T-helper 17 cell (primary cell): Measurements from ENCODE around the gene LCLAT1. TPM values are rescaled to one million over a fixed set of nuclear protein-coding genes. Genes with fewer than 3 reads are reported as not detected.
A peak's percentile ranks its signal among the peaks of the same experiment; 100 is the strongest.

Experiments
- ATAC-seq: fragments of 150-1000 bp; cut with Tn5 transposase; 2 replicates; pipeline ENCODE4 v1.10.0; 2021; ENCODE audit warnings: mild to moderate bottlenecking, moderate library complexity
- DNase-seq, 3 donors: peaks; one replicate each; pipeline versions ENCODE4 v3.0.0 to v3.0.0-alpha.2; 2020 to 2021
- H3K9me3 ChIP-seq: one replicate; pipeline ENCODE4 v1.7.0; 2013; ENCODE audit warnings: low read length, mild to moderate bottlenecking; ENCODE audit not compliant: control insufficient read depth, poor library complexity, severe bottlenecking
- H3K27ac Mint-ChIP-seq: one replicate; pipeline ENCODE4 v1.8.0; 2022; ENCODE audit warnings: mild to moderate bottlenecking, moderate library complexity, mixed read lengths
- H3K27me3 Mint-ChIP-seq: one replicate; pipeline ENCODE4 v1.8.0; 2022; ENCODE audit warnings: mixed read lengths
- H3K36me3 Mint-ChIP-seq: one replicate; pipeline ENCODE4 v1.8.0; 2022; ENCODE audit warnings: low read depth, mixed read lengths
- H3K4me1 Mint-ChIP-seq: one replicate; pipeline ENCODE4 v1.8.0; 2022; ENCODE audit warnings: mild to moderate bottlenecking, mixed read lengths
- H3K4me3 Mint-ChIP-seq: one replicate; pipeline ENCODE4 v1.8.0; 2022; ENCODE audit warnings: mild to moderate bottlenecking, moderate library complexity, mixed read lengths
- total RNA-seq, 4 donors: library from RNA in 2 of 4; stranded (reverse) in 2 of 4; gene quantifications; one replicate each; pipeline ENCODE4 v1.2.3 and lab custom pipeline; 2022 to 2026

LCLAT1 gene
- total RNA-seq, 2 donors from 2014 or later: 6.7 to 18.2 TPM

GRCh38 chr2:30470426-30470825, 23.4 kb downstream of the LCLAT1 start:
- Mint-ChIP-seq H3K27me3 (no peaks in the 10 kb centered on the region), H3K36me3 (peaks cover 2% of the 10 kb centered on the region), H3K4me1 (peaks cover 20% of the 10 kb centered on the region), H3K4me3 (no peak overlapping the region), H3K27ac (no peak overlapping the region)
- ATAC-seq (no peak), DNase-seq (no peak)
- H3K9me3 ChIP-seq: no peaks in the 10 kb centered on the region

- Mint-ChIP-seq H3K4me3 (no peak overlapping the region), H3K4me1 (peaks cover 23% of the 10 kb centered on the region), H3K36me3 (peaks cover 2% of the 10 kb centered on the region), H3K27ac (no peak overlapping the region), H3K27me3 (no peaks in the 10 kb centered on the region)
- ATAC-seq (no peak), DNase-seq (no peak)
- H3K9me3 ChIP-seq: no peaks in the 10 kb centered on the region
These were observed 25.3 kb downstream of the LCLAT1 start for GRCh38 chr2:30472326-30472725.

DNA sequence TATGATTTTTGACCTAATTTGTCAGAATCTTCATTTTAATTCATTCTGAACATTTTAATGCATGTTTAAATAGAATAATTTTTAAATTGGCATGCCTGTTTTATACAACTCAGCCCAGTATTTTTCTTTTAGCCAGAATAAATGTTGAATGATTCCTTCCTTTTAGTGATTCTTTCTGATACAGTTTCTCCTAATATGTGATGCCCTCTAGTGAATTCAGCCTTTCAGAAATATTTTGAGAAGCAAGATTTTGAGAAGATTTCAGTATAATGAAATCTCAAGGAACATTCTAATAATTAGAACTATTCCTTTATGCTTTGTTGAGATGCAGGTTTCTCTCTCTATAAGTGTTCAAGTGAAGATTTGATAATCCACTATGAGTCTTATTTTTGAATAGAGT, 28.5 kb downstream of the LCLAT1 start:
- Mint-ChIP-seq H3K4me3 (no peak overlapping the region), H3K4me1 (peaks cover 23% of the 10 kb centered on the region), H3K36me3 (peaks cover 2% of the 10 kb centered on the region), H3K27ac (no peak overlapping the region), H3K27me3 (no peaks in the 10 kb centered on the region)
- H3K9me3 ChIP-seq: no peaks in the 10 kb centered on the region
- ATAC-seq (no peak), DNase-seq (no peak)

DNA sequence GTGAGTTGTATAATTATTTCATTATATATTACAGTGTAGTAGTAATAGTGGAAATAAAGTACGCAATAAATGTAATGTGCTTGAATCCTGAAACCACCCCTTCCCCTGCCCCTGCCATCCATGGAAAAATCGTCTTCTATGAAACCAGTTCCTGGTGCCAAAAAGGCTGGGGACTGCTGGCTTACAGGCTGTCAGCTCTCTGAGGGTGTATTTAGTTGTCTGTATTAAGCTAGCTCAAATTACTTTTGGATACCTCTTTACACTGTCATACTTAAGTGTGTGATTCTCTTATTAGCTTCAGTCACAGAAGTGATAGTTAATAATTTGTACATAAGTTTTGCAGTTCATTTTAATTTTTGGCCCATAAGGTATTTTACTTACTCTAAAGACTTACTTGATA, 29.6 kb downstream of the LCLAT1 start:
- H3K27me3 Mint-ChIP-seq: no peaks in the 10 kb centered on the region
- peaks cover 2% of the 10 kb centered on the region for H3K36me3 Mint-ChIP-seq
- no peaks in the 10 kb centered on the region for H3K9me3 ChIP-seq
- no peak overlapping the region for H3K27ac Mint-ChIP-seq
- no peak for DNase-seq
- peaks cover 33% of the 10 kb centered on the region for H3K4me1 Mint-ChIP-seq
- H3K4me3 Mint-ChIP-seq: no peak overlapping the region
- no peak for ATAC-seq

- H3K4me1 Mint-ChIP-seq: peaks cover 24% of the 10 kb centered on the region
- no peaks in the 10 kb centered on the region for H3K36me3 Mint-ChIP-seq
- ATAC-seq: no peak
- H3K27me3 Mint-ChIP-seq: no peaks in the 10 kb centered on the region
- no peak for DNase-seq
- no peaks in the 10 kb centered on the region for H3K9me3 ChIP-seq
- no peak overlapping the region for H3K27ac Mint-ChIP-seq
- no peak overlapping the region for H3K4me3 Mint-ChIP-seq
These were observed 33.8 kb downstream of the LCLAT1 start for GRCh38 chr2:30480703-30481322.

DNA sequence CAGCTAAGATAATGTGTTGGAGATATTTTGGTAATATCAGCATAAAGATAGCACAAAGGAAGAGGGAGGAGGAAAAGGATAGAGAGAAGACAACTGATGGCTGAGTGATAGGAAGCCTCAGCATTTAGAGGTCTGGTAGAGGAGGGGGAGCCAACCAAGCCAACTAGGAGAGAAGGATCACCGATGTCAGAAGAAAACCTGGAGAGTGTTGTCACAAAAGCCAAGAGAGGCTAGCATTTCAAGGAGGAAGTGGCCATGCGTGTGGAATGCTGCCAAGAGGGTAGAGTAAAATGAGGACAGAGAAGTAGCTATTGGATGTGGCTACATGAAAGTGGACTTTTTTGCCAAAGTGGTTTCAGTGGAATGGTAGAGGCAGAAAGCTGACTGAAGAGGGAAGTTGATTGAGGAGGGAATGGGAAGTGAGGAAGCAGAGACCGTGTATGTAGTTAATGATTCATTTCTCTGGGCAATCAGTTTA, 34.3 kb downstream of the LCLAT1 start:
- Mint-ChIP-seq H3K27ac (no peak overlapping the region), H3K36me3 (no peaks in the 10 kb centered on the region), H3K27me3 (no peaks in the 10 kb centered on the region), H3K4me3 (no peak overlapping the region), H3K4me1 (peaks cover 24% of the 10 kb centered on the region)
- no peaks in the 10 kb centered on the region for H3K9me3 ChIP-seq
- DNase-seq (no peak), ATAC-seq (no peak)

DNA sequence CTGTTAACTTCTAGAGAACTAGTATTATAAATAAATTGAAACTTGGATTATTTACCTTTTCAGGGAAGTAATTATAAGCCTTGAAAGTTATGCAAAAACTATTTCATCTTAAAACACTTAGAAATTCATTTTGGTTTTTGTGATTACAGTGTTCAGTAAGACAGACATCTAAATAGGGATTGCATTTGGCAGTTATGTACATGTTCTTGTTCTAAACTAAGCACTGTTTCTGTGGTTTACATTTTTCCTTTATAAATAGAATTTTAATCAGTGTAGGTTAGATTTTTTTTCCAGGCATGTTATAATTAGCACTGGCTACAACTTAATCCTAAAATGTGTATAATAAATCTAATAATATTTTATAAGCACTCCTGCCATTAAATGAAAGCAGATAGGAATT, 35.0 kb downstream of the LCLAT1 start:
- H3K27ac Mint-ChIP-seq: no peak overlapping the region
- no peak for ATAC-seq
- H3K27me3 Mint-ChIP-seq: no peaks in the 10 kb centered on the region

GRCh38 chr2:30484145-30484544, 37.1 kb downstream of the LCLAT1 start:
- H3K4me1 Mint-ChIP-seq: peaks cover 36% of the 10 kb centered on the region
- no peak overlapping the region for H3K4me3 Mint-ChIP-seq
- no peak overlapping the region for H3K27ac Mint-ChIP-seq
- H3K9me3 ChIP-seq: no peaks in the 10 kb centered on the region
- DNase-seq: no peak
- no peaks in the 10 kb centered on the region for H3K36me3 Mint-ChIP-seq
- H3K27me3 Mint-ChIP-seq: no peaks in the 10 kb centered on the region
- no peak for ATAC-seq

More for the DNA sequence above, 35.0 kb downstream of the LCLAT1 start:
- no peak for DNase-seq
- Mint-ChIP-seq H3K36me3 (no peaks in the 10 kb centered on the region), H3K4me1 (peaks cover 30% of the 10 kb centered on the region), H3K4me3 (no peak overlapping the region)
- no peaks in the 10 kb centered on the region for H3K9me3 ChIP-seq

GRCh38 chr2:30484995-30485394, 37.9 kb downstream of the LCLAT1 start:
- H3K27ac Mint-ChIP-seq: no peak overlapping the region
- H3K27me3 Mint-ChIP-seq: no peaks in the 10 kb centered on the region
- ATAC-seq (no peak), DNase-seq (no peak)
- H3K9me3 ChIP-seq: no peaks in the 10 kb centered on the region
- no peak overlapping the region for H3K4me3 Mint-ChIP-seq
- H3K36me3 Mint-ChIP-seq: no peaks in the 10 kb centered on the region
- H3K4me1 Mint-ChIP-seq: peaks cover 36% of the 10 kb centered on the region

GRCh38 chr2:30486655-30487054, 39.6 kb downstream of the LCLAT1 start:
- H3K4me1 Mint-ChIP-seq: peaks cover 24% of the 10 kb centered on the region
- DNase-seq (no peak), ATAC-seq (no peak)
- no peaks in the 10 kb centered on the region for H3K9me3 ChIP-seq
- no peaks in the 10 kb centered on the region for H3K36me3 Mint-ChIP-seq
- H3K4me3 Mint-ChIP-seq: no peak overlapping the region
- peak overlapping the region; percentile 37 for H3K27ac Mint-ChIP-seq
- no peaks in the 10 kb centered on the region for H3K27me3 Mint-ChIP-seq

DNA sequence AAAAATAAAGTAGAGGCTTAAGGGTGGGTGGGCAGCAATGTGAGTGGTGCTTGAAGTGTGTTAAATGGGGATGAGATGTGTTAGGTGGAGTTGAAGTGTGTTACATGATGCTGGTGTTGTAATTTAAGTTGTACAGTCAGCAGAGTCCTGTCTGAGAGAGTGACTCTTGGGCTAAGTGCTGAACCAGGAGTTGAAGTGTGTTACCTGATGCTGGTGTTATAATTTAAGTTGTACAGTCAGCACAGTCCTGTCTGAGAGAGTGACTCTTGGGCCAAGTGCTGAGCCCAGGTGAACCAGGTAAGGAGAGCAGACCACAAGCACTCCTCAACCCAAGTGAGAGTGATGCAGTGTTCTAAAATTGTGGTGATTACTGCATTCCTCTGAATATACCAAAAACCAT, 40.6 kb downstream of the LCLAT1 start:
- no peaks in the 10 kb centered on the region for H3K9me3 ChIP-seq
- Mint-ChIP-seq H3K27ac (peak overlapping the region; percentile 56), H3K27me3 (no peaks in the 10 kb centered on the region), H3K4me1 (peaks cover 27% of the 10 kb centered on the region), H3K4me3 (no peak overlapping the region), H3K36me3 (no peaks in the 10 kb centered on the region)
- no peak for ATAC-seq
- DNase-seq: no peak

- no peaks in the 10 kb centered on the region for H3K36me3 Mint-ChIP-seq
- H3K9me3 ChIP-seq: no peaks in the 10 kb centered on the region
- no peak overlapping the region for H3K4me3 Mint-ChIP-seq
- DNase-seq: no peak
- ATAC-seq: no peak
- peaks cover 24% of the 10 kb centered on the region for H3K4me1 Mint-ChIP-seq
- H3K27ac Mint-ChIP-seq: peak overlapping the region; percentile 56
- H3K27me3 Mint-ChIP-seq: no peaks in the 10 kb centered on the region
These were observed 41.1 kb downstream of the LCLAT1 start for GRCh38 chr2:30488012-30488659.

- Mint-ChIP-seq H3K4me1 (peaks cover 23% of the 10 kb centered on the region), H3K4me3 (no peak overlapping the region), H3K27me3 (no peaks in the 10 kb centered on the region), H3K27ac (no peak overlapping the region), H3K36me3 (no peaks in the 10 kb centered on the region)
- no peaks in the 10 kb centered on the region for H3K9me3 ChIP-seq
- ATAC-seq (no peak), DNase-seq (no peak)
These were observed 44.2 kb downstream of the LCLAT1 start for GRCh38 chr2:30491225-30491624.

- Mint-ChIP-seq H3K4me1 (peaks cover 16% of the 10 kb centered on the region), H3K4me3 (no peak overlapping the region), H3K27me3 (no peaks in the 10 kb centered on the region), H3K36me3 (no peaks in the 10 kb centered on the region), H3K27ac (peak overlapping the region; percentile 1)
- DNase-seq (no peak), ATAC-seq (no peak)
- no peaks in the 10 kb centered on the region for H3K9me3 ChIP-seq
These were observed 45.1 kb downstream of the LCLAT1 start for GRCh38 chr2:30492185-30492584.
